ENCODE measurements around the gene VPS37D. TPM values are rescaled to one million over a fixed set of nuclear protein-coding genes. Genes with fewer than 3 reads are reported as not detected.

Gene VPS37D
- total and polyA plus RNA-seq, 4 donors: 0.88 to 2.3 (median 1.7) TPM

DNA sequence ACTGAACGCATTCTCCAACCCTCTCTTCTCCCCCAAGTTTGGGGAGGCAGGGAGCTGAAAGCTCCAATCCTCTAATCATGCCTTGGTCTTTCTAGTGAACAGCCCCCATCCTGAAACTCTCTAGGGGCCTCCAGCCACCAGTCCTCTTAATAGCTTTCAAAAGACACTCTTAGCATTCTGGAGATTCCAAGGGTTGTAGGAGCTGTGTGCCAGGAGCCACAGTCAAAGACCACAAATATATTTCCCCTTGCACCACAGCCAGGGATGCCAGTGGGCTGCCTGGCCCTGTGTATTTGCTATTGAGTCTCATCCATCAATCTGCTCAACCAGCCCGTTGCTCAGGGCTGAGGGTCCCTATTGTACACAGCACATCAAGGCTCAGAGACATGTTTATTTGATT, 24.8 kb upstream of the VPS37D start:
- intact Hi-C loops (cut with DNase I): no loop called here
- no peaks in the 10 kb centered on the region for H3K36me3 ChIP-seq (ENCODE audit: control insufficient read depth in 1 of 2, insufficient read depth in 2 of 2, low read length in 1 of 2)
- ATAC-seq (ENCODE audit: low FRiP score) (no peak), DNase-seq (no peak)
- 35 to 48% methylated on average over 2 of the region's 2 CpGs for WGBS, 2 donors
- H3K4me1 ChIP-seq (ENCODE audit: control insufficient read depth in 1 of 2, insufficient read depth in 2 of 2, low read length in 2 of 2): no peaks in the 10 kb centered on the region
- peaks cover 6% of the 10 kb centered on the region for H3K9me3 ChIP-seq (ENCODE audit: control insufficient read depth, low read length)
- no peak overlapping the region for H3K4me3 ChIP-seq (ENCODE audit: low read length in 2 of 2)
- H3K27me3 ChIP-seq (ENCODE audit: control insufficient read depth in 1 of 2, insufficient read depth in 2 of 2, low read length in 1 of 2): no peaks in the 10 kb centered on the region
- no peak overlapping the region for H3K27ac ChIP-seq (ENCODE audit: low read depth in 1 of 2, low read length in 2 of 2)

DNA sequence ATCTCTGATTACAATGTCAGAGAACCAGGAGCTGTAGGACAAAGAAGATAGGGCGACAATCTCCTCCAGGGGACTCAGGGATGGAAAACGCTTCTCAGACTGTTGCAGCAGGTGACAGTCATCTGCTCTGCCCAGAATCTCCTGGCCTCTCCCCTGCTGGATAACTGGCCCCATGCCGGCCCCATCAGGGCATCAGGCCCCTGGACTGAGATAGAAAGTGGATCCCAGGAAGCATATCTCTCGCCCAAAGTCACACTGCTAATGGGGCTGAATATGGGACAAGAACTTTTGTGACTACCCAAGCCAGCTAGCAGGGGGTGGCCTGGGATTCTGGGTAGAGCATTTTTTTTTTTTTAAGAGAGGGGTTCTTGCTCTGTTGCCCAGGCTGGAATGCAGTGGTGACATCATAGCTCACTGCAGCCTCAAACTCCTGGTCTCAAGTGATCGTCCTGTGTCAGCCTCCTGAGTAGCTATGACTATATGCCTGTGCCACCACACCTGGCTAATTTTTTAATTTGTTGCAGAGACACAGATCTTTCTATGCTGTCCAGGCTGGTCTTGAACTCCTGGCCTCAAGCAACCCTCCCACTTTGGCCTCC, 22.8 kb upstream of the VPS37D start:
- H3K9me3 ChIP-seq (ENCODE audit: control insufficient read depth, low read length): peaks cover 6% of the 10 kb centered on the region
- 58 to 61% methylated on average over 5 of the region's 5 CpGs for WGBS, 2 donors

DNA sequence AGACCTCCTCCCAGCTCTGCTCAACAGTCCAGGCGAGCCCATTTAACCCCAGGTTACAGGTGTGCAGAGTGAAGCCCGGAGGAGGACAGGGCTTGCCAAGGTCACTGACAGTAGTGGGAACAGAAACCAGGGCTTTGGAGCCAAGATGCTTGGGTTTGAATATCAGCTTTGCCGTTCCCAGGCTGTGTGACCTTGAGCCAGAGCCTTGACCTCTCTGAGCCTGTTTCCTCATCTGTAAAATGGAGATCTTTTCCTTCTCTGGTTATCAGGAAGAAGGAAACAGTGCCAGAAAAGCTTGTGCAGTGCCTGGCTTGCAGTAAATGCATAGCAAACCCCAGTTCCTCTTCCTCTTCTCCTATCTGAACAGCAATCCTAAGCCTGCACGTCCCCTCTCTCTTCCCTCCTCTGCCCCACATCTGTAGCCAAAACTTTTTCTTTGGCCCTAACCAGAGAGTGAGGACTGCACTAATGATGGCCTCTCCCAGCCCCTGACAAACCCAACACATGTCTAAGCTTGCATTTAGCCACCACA, 21.9 kb upstream of the VPS37D start:
- no peaks in the 10 kb centered on the region for H3K4me1 ChIP-seq (ENCODE audit: control insufficient read depth in 1 of 2, insufficient read depth in 2 of 2, low read length in 2 of 2)
- intact Hi-C loops (cut with DNase I): no loop called here
- H3K9me3 ChIP-seq (ENCODE audit: control insufficient read depth, low read length): peaks cover 6% of the 10 kb centered on the region
- 53 to 67% methylated on average over 4 of the region's 4 CpGs for WGBS, 2 donors
- H3K27ac ChIP-seq (ENCODE audit: low read depth in 1 of 2, low read length in 2 of 2): no peak overlapping the region
- H3K36me3 ChIP-seq (ENCODE audit: control insufficient read depth in 1 of 2, insufficient read depth in 2 of 2, low read length in 1 of 2): no peaks in the 10 kb centered on the region
- no peak for DNase-seq
- H3K27me3 ChIP-seq (ENCODE audit: control insufficient read depth in 1 of 2, insufficient read depth in 2 of 2, low read length in 1 of 2): no peaks in the 10 kb centered on the region
- ATAC-seq (ENCODE audit: low FRiP score): no peak
- no peak overlapping the region for H3K4me3 ChIP-seq (ENCODE audit: low read length in 2 of 2)

More for the DNA sequence above, 22.8 kb upstream of the VPS37D start:
- ATAC-seq (ENCODE audit: low FRiP score) (peak; percentile 45), DNase-seq (no peak)
- intact Hi-C loops (cut with DNase I): no loop called here
- Histone ChIP-seq H3K27me3 (ENCODE audit: control insufficient read depth in 1 of 2, insufficient read depth in 2 of 2, low read length in 1 of 2) (no peaks in the 10 kb centered on the region), H3K4me1 (ENCODE audit: control insufficient read depth in 1 of 2, insufficient read depth in 2 of 2, low read length in 2 of 2) (no peaks in the 10 kb centered on the region), H3K27ac (ENCODE audit: low read depth in 1 of 2, low read length in 2 of 2) (no peak overlapping the region), H3K4me3 (ENCODE audit: low read length in 2 of 2) (no peak overlapping the region), H3K36me3 (ENCODE audit: control insufficient read depth in 1 of 2, insufficient read depth in 2 of 2, low read length in 1 of 2) (no peaks in the 10 kb centered on the region)

DNA sequence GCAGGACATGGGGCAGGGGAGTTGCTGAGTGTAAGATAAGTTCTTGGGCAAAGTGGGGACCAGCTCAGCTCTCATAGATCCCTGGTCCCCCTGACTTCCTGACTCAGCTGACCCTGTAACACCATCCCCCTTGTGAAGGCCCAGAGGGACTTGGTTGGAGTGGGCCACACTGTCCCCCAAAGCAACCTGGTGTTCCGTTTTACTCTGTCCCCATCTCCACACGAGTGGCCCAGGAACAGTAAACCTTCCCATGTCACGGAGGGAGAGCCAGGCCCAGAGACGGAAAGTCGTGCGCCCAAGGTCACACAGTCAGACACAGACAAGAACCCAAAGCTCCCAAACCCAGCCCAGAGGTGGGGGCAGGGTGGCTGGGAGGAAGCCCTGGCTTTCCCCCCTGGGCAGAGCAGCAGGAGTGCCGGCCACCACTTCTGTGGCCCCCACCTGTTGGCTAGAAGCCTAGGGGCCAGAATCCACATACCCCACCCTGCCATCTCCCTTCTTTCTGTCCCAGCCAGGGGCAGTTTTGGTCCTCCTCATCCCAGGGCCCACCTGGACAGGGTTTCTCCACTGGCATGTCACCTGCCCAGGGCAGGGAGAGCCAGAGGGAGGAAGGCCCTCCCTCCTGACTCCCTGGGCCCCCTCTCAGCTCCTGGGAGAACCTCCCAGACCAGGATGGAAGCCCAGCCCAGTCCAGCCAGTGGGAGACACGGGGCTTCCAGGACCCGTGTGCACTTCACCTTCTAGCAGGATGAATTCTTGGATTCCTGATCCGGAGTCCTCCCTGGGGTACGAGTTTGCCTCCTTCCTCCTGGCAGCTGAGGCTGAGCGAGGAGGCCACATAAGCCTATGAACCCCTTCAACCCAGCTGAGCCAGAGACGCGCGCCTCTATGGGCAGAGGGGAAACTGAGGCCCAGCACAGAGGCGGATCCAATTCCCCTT, 20.6 kb upstream of the VPS37D start:
- Histone ChIP-seq H3K27me3 (ENCODE audit: control insufficient read depth in 1 of 2, insufficient read depth in 2 of 2, low read length in 1 of 2) (peaks cover 0 to 2% of the 10 kb centered on the region in 2 donors), H3K4me1 (ENCODE audit: control insufficient read depth in 1 of 2, insufficient read depth in 2 of 2, low read length in 2 of 2) (no peaks in the 10 kb centered on the region), H3K27ac (ENCODE audit: low read depth in 1 of 2, low read length in 2 of 2) (no peak overlapping the region), H3K4me3 (ENCODE audit: low read length in 2 of 2) (no peak overlapping the region), H3K9me3 (ENCODE audit: control insufficient read depth, low read length) (no peaks in the 10 kb centered on the region), H3K36me3 (ENCODE audit: control insufficient read depth in 1 of 2, insufficient read depth in 2 of 2, low read length in 1 of 2) (no peaks in the 10 kb centered on the region)
- DNase-seq (no peak), ATAC-seq (ENCODE audit: low FRiP score) (no peak)
- intact Hi-C loops (cut with DNase I): no loop called here
- 47 to 59% methylated on average over 13 to 16 of the region's 16 CpGs for whole genome bisulfite sequencing, 2 donors

DNA sequence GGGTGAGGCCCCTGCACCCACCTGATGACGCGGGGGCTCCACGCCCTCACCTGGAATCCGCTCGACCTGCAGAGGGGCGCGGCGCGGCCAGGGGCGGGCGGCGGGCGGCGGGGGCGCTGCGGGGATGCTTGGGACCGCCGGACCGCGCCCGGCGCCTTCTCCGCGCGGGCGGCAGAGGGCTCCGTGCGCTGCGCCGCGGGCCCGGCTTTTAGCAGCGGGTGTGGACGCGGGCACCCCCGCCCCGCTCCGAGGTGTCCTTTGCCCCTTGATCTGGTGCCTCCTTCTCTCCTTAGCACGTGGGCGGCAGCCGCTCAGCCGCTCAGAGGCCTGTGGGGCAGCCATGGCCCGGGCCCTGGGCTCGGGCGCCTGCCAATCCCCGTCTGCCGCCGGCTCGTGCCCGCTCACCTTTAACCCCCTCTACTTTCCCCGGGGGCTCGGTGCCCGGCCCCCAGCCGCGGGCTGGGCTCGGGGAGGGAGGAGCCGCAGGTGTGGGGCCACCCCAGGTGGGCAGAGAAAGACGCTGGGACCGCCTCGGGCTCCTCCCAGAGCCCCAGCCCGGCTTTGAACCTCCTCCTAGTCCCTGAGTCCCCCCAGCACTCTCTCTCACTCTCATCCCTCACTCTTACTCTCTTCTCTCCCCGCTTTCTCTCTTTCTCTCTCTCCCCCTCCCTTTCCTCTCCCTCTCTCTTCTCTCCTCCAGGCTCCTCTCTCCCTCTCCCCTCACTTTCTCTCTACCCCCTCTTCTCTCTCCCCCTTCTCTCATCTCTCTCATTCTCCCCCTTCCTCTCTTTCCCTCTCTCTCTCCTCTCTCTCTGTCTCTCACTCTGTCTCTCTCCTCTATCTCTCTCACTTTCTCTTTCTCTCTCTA, 19.7 kb upstream of the VPS37D start:
- Histone ChIP-seq H3K4me3 (ENCODE audit: low read length in 2 of 2) (peak overlapping the region; percentile 8 to 21), H3K27me3 (ENCODE audit: control insufficient read depth in 1 of 2, insufficient read depth in 2 of 2, low read length in 1 of 2) (peaks cover 0 to 2% of the 10 kb centered on the region in 2 donors), H3K27ac (ENCODE audit: low read depth in 1 of 2, low read length in 2 of 2) (no peak overlapping the region), H3K4me1 (ENCODE audit: control insufficient read depth in 1 of 2, insufficient read depth in 2 of 2, low read length in 2 of 2) (no peaks in the 10 kb centered on the region), H3K36me3 (ENCODE audit: control insufficient read depth in 1 of 2, insufficient read depth in 2 of 2, low read length in 1 of 2) (no peaks in the 10 kb centered on the region), H3K9me3 (ENCODE audit: control insufficient read depth, low read length) (no peaks in the 10 kb centered on the region)
- peak; percentile 28 for ATAC-seq (ENCODE audit: low FRiP score)
- intact Hi-C loops (cut with DNase I): no loop called here
- WGBS, 2 donors: 1% methylated on average over 37 to 62 of the region's 62 CpGs
- peak in 1 of 2 donors; percentile 42 for DNase-seq

DNA sequence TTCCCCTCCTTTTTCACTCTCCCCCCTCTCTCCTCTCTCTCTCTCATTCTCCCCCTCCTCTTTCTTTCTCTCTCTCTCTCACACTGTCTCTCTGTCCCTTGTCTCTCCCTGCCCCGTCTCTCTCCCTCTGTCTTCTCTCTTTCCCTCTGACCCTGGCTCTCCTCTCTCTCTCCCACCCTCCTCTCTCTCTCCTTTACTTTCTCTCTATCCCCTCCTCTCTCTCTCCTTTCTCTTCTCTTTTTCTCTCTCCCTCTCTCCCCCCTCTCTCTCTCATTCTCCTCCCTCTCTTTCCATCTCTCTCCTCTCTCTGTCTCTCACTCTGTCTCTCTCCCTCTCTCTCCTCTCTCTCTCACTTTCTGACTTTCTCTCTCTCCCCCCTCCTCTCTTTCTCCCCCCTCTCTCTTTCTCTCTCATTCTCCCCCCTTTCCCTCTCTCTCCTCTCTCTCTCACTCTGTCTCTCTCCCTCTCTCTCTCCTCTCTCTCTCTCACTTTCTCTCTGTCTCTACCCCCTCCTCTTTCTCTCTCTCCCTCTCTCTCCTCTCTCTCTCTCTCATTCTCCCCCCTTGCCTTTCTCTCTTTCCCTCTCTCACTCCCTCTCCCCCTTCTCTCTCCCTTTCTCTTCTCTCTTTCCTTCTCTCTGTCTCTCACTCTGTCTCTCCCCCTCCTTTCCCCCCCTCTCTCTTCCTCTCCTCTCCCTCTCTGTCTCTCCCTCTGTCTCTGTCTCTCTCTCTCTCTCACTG, 18.9 kb upstream of the VPS37D start:
- peaks cover 0 to 2% of the 10 kb centered on the region in 2 donors for H3K27me3 ChIP-seq (ENCODE audit: control insufficient read depth in 1 of 2, insufficient read depth in 2 of 2, low read length in 1 of 2)

DNA sequence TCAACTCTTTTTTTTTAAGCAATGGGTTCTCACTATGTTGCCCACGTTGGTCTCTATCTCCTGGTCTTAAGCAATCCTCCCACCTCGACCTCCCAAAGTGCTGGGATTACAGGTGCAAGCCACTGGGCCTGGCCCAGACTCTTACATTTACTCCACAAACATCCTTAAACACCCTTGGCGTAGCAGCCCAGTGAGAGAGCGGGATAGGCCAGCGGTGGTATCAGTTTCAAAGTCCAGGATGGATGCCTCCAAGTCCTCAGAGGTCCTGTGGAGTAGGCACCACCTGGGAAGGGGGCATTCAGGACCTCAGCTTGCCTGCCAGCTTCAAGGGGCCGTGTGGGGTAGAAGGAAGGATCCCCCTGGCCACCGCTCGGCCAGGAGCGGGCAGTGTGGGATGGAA, 18.1 kb upstream of the VPS37D start:
- 50 to 55% methylated on average over 9 of the region's 9 CpGs for WGBS, 2 donors
- no peak for ATAC-seq (ENCODE audit: low FRiP score)
- peaks cover 0 to 2% of the 10 kb centered on the region in 2 donors for H3K27me3 ChIP-seq (ENCODE audit: control insufficient read depth in 1 of 2, insufficient read depth in 2 of 2, low read length in 1 of 2)

More for the DNA sequence above, 18.9 kb upstream of the VPS37D start:
- no peak overlapping the region for H3K4me3 ChIP-seq (ENCODE audit: low read length in 2 of 2)
- DNase-seq (no peak), ATAC-seq (ENCODE audit: low FRiP score) (no peak)
- WGBS, 2 donors: 55 to 61% methylated on average over 1 of the region's 1 CpG
- H3K36me3 ChIP-seq (ENCODE audit: control insufficient read depth in 1 of 2, insufficient read depth in 2 of 2, low read length in 1 of 2): no peaks in the 10 kb centered on the region
- intact Hi-C loops (cut with DNase I): no loop called here
- no peaks in the 10 kb centered on the region for H3K4me1 ChIP-seq (ENCODE audit: control insufficient read depth in 1 of 2, insufficient read depth in 2 of 2, low read length in 2 of 2)
- no peaks in the 10 kb centered on the region for H3K9me3 ChIP-seq (ENCODE audit: control insufficient read depth, low read length)
- H3K27ac ChIP-seq (ENCODE audit: low read depth in 1 of 2, low read length in 2 of 2): no peak overlapping the region

DNA sequence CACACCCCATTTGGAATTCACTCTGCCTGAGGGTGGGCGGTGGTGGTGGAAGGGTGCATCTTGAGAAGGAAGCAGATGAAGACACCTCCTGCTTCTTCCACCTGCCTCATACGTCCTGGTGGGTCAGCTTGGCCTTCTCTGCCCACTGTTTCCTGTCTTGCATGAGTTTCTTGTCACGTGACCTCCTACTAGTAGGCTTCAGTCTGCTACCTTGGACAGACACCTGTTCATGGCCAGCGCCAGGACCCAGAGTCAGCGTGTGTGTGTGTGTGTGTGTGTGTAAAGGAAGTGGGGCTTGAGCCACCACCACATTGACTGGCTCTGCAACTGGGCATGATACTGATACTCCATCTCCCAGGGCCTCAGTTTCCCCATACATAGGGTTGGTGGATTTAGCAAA, 17.1 kb upstream of the VPS37D start:
- no peak for ATAC-seq (ENCODE audit: low FRiP score)

More for the DNA sequence above, 18.1 kb upstream of the VPS37D start:
- Histone ChIP-seq H3K4me1 (ENCODE audit: control insufficient read depth in 1 of 2, insufficient read depth in 2 of 2, low read length in 2 of 2) (no peaks in the 10 kb centered on the region), H3K4me3 (ENCODE audit: low read length in 2 of 2) (no peak overlapping the region), H3K9me3 (ENCODE audit: control insufficient read depth, low read length) (no peaks in the 10 kb centered on the region), H3K36me3 (ENCODE audit: control insufficient read depth in 1 of 2, insufficient read depth in 2 of 2, low read length in 1 of 2) (no peaks in the 10 kb centered on the region), H3K27ac (ENCODE audit: low read depth in 1 of 2, low read length in 2 of 2) (no peak overlapping the region)
- no peak for DNase-seq
- intact Hi-C loops (cut with DNase I): no loop called here

More for the DNA sequence above, 17.1 kb upstream of the VPS37D start:
- H3K27ac ChIP-seq (ENCODE audit: low read depth in 1 of 2, low read length in 2 of 2): no peak overlapping the region
- H3K36me3 ChIP-seq (ENCODE audit: control insufficient read depth in 1 of 2, insufficient read depth in 2 of 2, low read length in 1 of 2): no peaks in the 10 kb centered on the region
- DNase-seq: no peak
- no peak overlapping the region for H3K4me3 ChIP-seq (ENCODE audit: low read length in 2 of 2)
- H3K4me1 ChIP-seq (ENCODE audit: control insufficient read depth in 1 of 2, insufficient read depth in 2 of 2, low read length in 2 of 2): no peaks in the 10 kb centered on the region
- no peaks in the 10 kb centered on the region for H3K9me3 ChIP-seq (ENCODE audit: control insufficient read depth, low read length)
- intact Hi-C loops (cut with DNase I): no loop called here
- H3K27me3 ChIP-seq (ENCODE audit: control insufficient read depth in 1 of 2, insufficient read depth in 2 of 2, low read length in 1 of 2): peaks cover 0 to 2% of the 10 kb centered on the region in 2 donors
- WGBS, 2 donors: 65 to 71% methylated on average over 5 of the region's 5 CpGs

Data from aorta (tissue), 5 donors.